SK-N-SH (cell line): Measurements from ENCODE around the gene VPS13A. TPM values are rescaled to one million over a fixed set of nuclear protein-coding genes. Genes with fewer than 3 reads are reported as not detected.

Experiments used
- CTCF ChIA-PET: fragments of 300-600, 350-600 bp; formaldehyde crosslinking; extraction: SDS; loops from one replicate; lab custom pipeline; 2021; lab: Yijun Ruan, JAX
- POLR2A ChIA-PET: fragments of 350-600 bp; sonication (Branson Sonifier 250); formaldehyde crosslinking; extraction: SDS; loops from one replicate; lab custom pipeline; 2020; ENCODE audit warnings: antibody characterized with exemption, inconsistent platforms; lab: Yijun Ruan, JAX
- DNase-seq: peaks from one replicate; pipeline ENCODE4 v3.0.0; 2012
- H2AFZ ChIP-seq: fragments of 200-600 bp; sonication (generic); 2 replicates; pipeline ENCODE4 v1.8.1; 2016; ENCODE audit warnings: antibody characterized with exemption, mild to moderate bottlenecking, low read depth
- H3F3A ChIP-seq: fragments of 200-600 bp; sonication (generic); replicated peaks from 2 replicates; pipeline ENCODE3; 2016; ENCODE audit warnings: antibody characterized with exemption, mild to moderate bottlenecking; ENCODE audit not compliant: insufficient read depth
- H3K27ac ChIP-seq, 2 experiments: fragments of 200-500 bp in 1 of 2; fragments of 200-600 bp in 1 of 2; sonication (Bioruptor generic) in 1 of 2; sonication (generic), shearing (Covaris generic) in 1 of 2; 2 replicates each; pipeline versions ENCODE4 v1.5.1 to v1.6.1; 2014 to 2016; ENCODE audit warnings: low read depth in 2 of 2, inconsistent platforms in 1 of 2, low read length in 1 of 2, mild to moderate bottlenecking in 1 of 2, mixed read lengths in 1 of 2
- H3K27me3 ChIP-seq: fragments of 200-600 bp; sonication (generic), shearing (Covaris generic); 2 replicates; pipeline ENCODE4 v1.6.1; 2016; ENCODE audit warnings: mixed run types; ENCODE audit not compliant: insufficient read depth
- H3K36me3 ChIP-seq, 2 experiments: fragments of 200-500 bp in 1 of 2; fragments of 200-600 bp in 1 of 2; sonication (Bioruptor generic) in 1 of 2; sonication (generic) in 1 of 2; replicated peaks in 1 of 2; 2 replicates each; pipeline versions ENCODE3 to v1.5.1; 2014 to 2016; ENCODE audit warnings: low read length in 1 of 2, mild to moderate bottlenecking in 1 of 2; ENCODE audit not compliant: insufficient read depth in 2 of 2, control insufficient read depth in 1 of 2
- H3K4me1 ChIP-seq, 2 experiments: fragments of 200-500 bp in 1 of 2; fragments of 200-600 bp in 1 of 2; sonication (Bioruptor generic) in 1 of 2; sonication (generic), shearing (Covaris generic) in 1 of 2; 2 replicates each; pipeline versions ENCODE4 v1.5.1 to v1.6.1; 2014 to 2016; ENCODE audit warnings: low read depth in 1 of 2, low read length in 1 of 2, mixed run types in 1 of 2; ENCODE audit not compliant: insufficient read depth in 2 of 2, control insufficient read depth in 1 of 2
- H3K4me2 ChIP-seq: fragments of 200-600 bp; sonication (generic), shearing (Covaris generic); 2 replicates; pipeline ENCODE4 v1.6.1; 2017; ENCODE audit warnings: mixed run types
- H3K4me3 ChIP-seq, 2 experiments: fragments of 200-500 bp in 1 of 2; fragments of 200-600 bp in 1 of 2; sonication (Bioruptor generic) in 1 of 2; sonication (generic), shearing (Covaris generic) in 1 of 2; 2 replicates each; pipeline versions ENCODE4 v1.5.1 to v1.8.1; 2014 to 2016; ENCODE audit warnings: low read depth in 2 of 2, inconsistent platforms in 1 of 2, low read length in 1 of 2, mild to moderate bottlenecking in 1 of 2, mixed read lengths in 1 of 2, moderate library complexity in 1 of 2
- H3K79me2 ChIP-seq: fragments of 200-600 bp; sonication (generic); 2 replicates; pipeline ENCODE4 v1.8.1; 2017; ENCODE audit warnings: mild to moderate bottlenecking; ENCODE audit not compliant: insufficient read depth
- H3K9ac ChIP-seq: fragments of 200-600 bp; sonication (generic); 2 replicates; pipeline ENCODE4 v1.6.1; 2017; ENCODE audit warnings: mixed run types
- H3K9me2 ChIP-seq: fragments of 200-600 bp; sonication (generic); 2 replicates; pipeline ENCODE4 v1.6.1; 2017; ENCODE audit warnings: mixed run types
- H3K9me3 ChIP-seq: fragments of 200-600 bp; sonication (generic); 2 replicates; pipeline ENCODE4 v1.6.1; 2017; ENCODE audit warnings: mixed run types, mild to moderate bottlenecking, moderate library complexity
- H4K20me1 ChIP-seq: fragments of 200-600 bp; sonication (generic); 2 replicates; pipeline ENCODE4 v1.6.1; 2017; ENCODE audit warnings: mild to moderate bottlenecking, mixed run types; ENCODE audit not compliant: insufficient read depth
- CTCF ChIP-seq: fragments of 200-600 bp; sonication (generic); IDR thresholded peaks from 2 replicates; pipeline ENCODE4 v1.6.1; 2017; ENCODE audit warnings: antibody characterized with exemption, mild to moderate bottlenecking, moderate library complexity
- JUND ChIP-seq: IDR thresholded peaks from 2 replicates; pipeline ENCODE4 v1.4.0; 2012
- RAD21 ChIP-seq: IDR thresholded peaks from 2 replicates; pipeline ENCODE4 v1.6.1; 2012; ENCODE audit warnings: mild to moderate bottlenecking, low read length
- RCOR1 ChIP-seq: fragments of 150-350 bp; IDR thresholded peaks from 2 replicates; pipeline ENCODE4 v1.6.1; 2017; ENCODE audit warnings: antibody characterized with exemption, low read length
- REST ChIP-seq: IDR thresholded peaks from 2 replicates; pipeline ENCODE4 v1.6.1; 2012; ENCODE audit warnings: mild to moderate bottlenecking, low read depth, low read length, moderate library complexity
- RXRA ChIP-seq: IDR thresholded peaks from 2 replicates; pipeline ENCODE4 v1.4.0; 2012; ENCODE audit warnings: low read depth, mild to moderate bottlenecking, borderline replicate concordance
- SMC3 ChIP-seq: IDR thresholded peaks from 2 replicates; pipeline ENCODE4 v1.6.1; 2012; ENCODE audit warnings: low read depth, low read length, improper control_type of control experiment
- TAF1 ChIP-seq: IDR thresholded peaks from 2 replicates; pipeline ENCODE4 v1.6.1; 2012; ENCODE audit warnings: low read depth, mild to moderate bottlenecking, low read length, moderate library complexity, borderline replicate concordance
- TEAD4 ChIP-seq: IDR thresholded peaks from 2 replicates; pipeline ENCODE4 v1.4.0; 2012; ENCODE audit warnings: mild to moderate bottlenecking, borderline replicate concordance; ENCODE audit not compliant: insufficient read depth
- ZBTB33 ChIP-seq: IDR thresholded peaks from 2 replicates; pipeline ENCODE4 v1.4.0; 2012; ENCODE audit warnings: low read depth, borderline replicate concordance
- WGBS: methylation state at CpG from one replicate; pipeline ENCODE4 v1.1.6; 2017; ENCODE audit warnings: low lambda C conversion rate; 5-methylcytosine and 5-hydroxymethylcytosine counted together
- polyA plus RNA-seq, 3 experiments: library from polyadenylated mRNA; depleted of rRNA; stranded (reverse); fragments of >200 nt; gene quantifications; 2 replicates each; pipeline ENCODE4 v1.2.3, GENCODE V29; 2012
- TF ChIP-seq, protein P1 (sequence below): IDR thresholded peaks from 2 replicates; pipeline ENCODE4 v1.4.0; 2012; ENCODE audit warnings: low read depth, borderline replicate concordance
- TF ChIP-seq, protein P2 (sequence below): fragments of 150-350 bp; IDR thresholded peaks from 2 replicates; pipeline ENCODE4 v1.6.1; 2016; ENCODE audit warnings: mild to moderate bottlenecking, low read depth, low read length

The VPS13A gene
- polyA plus RNA-seq, 1 of the 3 experiments (the other 2 are of a cell fraction) = 6.0 TPM

DNA sequence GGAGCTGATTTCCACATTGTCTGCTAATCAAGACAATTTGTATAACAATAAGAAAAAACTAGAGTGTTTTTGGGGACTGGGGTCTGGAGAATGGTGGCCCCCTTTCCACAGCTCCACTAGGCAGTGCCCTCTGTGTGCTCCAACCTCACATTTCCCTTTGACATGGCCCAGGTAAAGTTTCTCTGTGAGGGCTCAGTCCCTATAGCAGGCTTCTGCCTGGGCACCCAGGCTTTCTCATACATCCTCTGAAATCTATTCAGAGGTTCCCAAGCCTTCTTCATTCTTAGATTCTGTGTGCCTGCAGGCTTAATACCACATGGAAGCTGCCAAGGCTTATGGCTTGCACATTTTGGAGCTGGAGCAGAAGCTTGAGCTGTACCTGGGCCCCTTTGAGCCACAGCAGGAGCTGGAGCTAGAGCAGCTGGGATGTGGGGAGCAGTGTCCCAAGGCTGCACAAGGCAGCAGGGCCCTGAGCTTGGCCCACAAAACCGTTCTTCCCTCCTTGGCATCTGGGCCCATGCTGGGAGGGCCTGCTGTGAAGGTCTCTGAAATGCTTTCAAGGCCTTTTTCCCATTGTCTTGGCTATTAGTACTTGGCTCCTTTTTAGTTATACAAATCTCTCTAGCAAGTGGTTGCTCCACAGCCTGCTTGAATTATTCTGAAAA is 49.1 kb upstream of the VPS13A start:
- Histone ChIP-seq H3K27me3 (no peaks in the 10 kb centered on the region; the same call in 1 of the 2 replicates), H3K79me2 (no peaks in the 10 kb centered on the region), H3K4me2 (no peak overlapping the region), H3K9ac (no peak overlapping the region), H3K27ac (no peak overlapping the region), H4K20me1 (no peaks in the 10 kb centered on the region), H3K9me3 (no peaks in the 10 kb centered on the region), H2AFZ (no peak overlapping the region), H3K4me3 (no peak overlapping the region), H3K9me2 (no peaks in the 10 kb centered on the region), H3F3A (no peaks in the 10 kb centered on the region), H3K4me1 (no peaks in the 10 kb centered on the region), H3K36me3 (no peaks in the 10 kb centered on the region)
- TF ChIP-seq RAD21 (no peak), RCOR1 (no peak), SMC3 (no peak), CTCF (no peak), JUND (no peak), REST (no peak), RXRA (no peak), TEAD4 (no peak), TAF1 (no peak), ZBTB33 (no peak)
- TF ChIP-seq, protein P1, sequence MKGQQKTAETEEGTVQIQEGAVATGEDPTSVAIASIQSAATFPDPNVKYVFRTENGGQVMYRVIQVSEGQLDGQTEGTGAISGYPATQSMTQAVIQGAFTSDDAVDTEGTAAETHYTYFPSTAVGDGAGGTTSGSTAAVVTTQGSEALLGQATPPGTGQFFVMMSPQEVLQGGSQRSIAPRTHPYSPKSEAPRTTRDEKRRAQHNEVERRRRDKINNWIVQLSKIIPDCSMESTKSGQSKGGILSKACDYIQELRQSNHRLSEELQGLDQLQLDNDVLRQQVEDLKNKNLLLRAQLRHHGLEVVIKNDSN = no peak
- TF ChIP-seq, protein P2, sequence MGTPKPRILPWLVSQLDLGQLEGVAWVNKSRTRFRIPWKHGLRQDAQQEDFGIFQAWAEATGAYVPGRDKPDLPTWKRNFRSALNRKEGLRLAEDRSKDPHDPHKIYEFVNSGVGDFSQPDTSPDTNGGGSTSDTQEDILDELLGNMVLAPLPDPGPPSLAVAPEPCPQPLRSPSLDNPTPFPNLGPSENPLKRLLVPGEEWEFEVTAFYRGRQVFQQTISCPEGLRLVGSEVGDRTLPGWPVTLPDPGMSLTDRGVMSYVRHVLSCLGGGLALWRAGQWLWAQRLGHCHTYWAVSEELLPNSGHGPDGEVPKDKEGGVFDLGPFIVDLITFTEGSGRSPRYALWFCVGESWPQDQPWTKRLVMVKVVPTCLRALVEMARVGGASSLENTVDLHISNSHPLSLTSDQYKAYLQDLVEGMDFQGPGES = no peak
- no peak for DNase-seq
- ChIA-PET CTCF (no interaction called here), POLR2A (no interaction called here)
- WGBS = 0% methylated on average over 1 of the region's 1 CpG
